Right cardiac atrium (tissue), 5 donors: Measurements from ENCODE around the gene PACS2. TPM values are rescaled to one million over a fixed set of nuclear protein-coding genes. Genes with fewer than 3 reads are reported as not detected.

ENCODE experiments used
- ATAC-seq, 2 donors: fragments of 200-7000 bp; cut with Tn5 transposase; one replicate each; pipeline versions ENCODE4 v1.8.0 to v1.9.1; 2020; ENCODE audit warnings: moderate library complexity in 2 of 2, mild to moderate bottlenecking in 1 of 2
- DNase-seq, 3 donors: peaks; one replicate each; pipeline ENCODE4 v3.0.0-alpha.2; 2020
- H3K27ac ChIP-seq: one replicate; pipeline ENCODE4 v1.5.1; 2013; ENCODE audit warnings: mild to moderate bottlenecking, low read length, control low read depth, moderate library complexity
- H3K27me3 ChIP-seq: one replicate; pipeline ENCODE4 v1.6.1; 2013; ENCODE audit not compliant: control insufficient read depth, insufficient read depth
- H3K4me1 ChIP-seq: one replicate; pipeline ENCODE4 v1.6.1; 2013; ENCODE audit warnings: low read length; ENCODE audit not compliant: control insufficient read depth, insufficient read depth
- H3K4me3 ChIP-seq: one replicate; pipeline ENCODE4 v1.5.1; 2013; ENCODE audit warnings: low read length, control low read depth
- H3K9me3 ChIP-seq: one replicate; pipeline ENCODE4 v1.6.1; 2013; ENCODE audit warnings: low read length; ENCODE audit not compliant: control insufficient read depth
- WGBS: extraction: QIAGEN DNeasy Blood & Tissue Kit; methylation state at CpG from one replicate; pipeline ENCODE4 v1.1.7; 2013; 5-methylcytosine and 5-hydroxymethylcytosine counted together
- intact Hi-C, 4 donors: fragments of 100-400 bp; cut with DNase I; formaldehyde crosslinking; loops; one replicate each; pipeline versions ENCODE4 v1.11.0 to v1.14.0; 2022 to 2023
- polyA plus RNA-seq: library from polyadenylated mRNA; stranded (reverse); fragments of 200-250 nt; gene quantifications from one replicate; pipeline ENCODE4 v1.2.3, GENCODE V29; 2013
- total RNA-seq, 4 donors: library from RNA; stranded (reverse); fragmentation: NEBNext Ultra II Directional; extraction: Animal tissue kit (Norgen Biotek cat#: 25700); gene quantifications; one replicate each; pipeline ENCODE4 v1.2.1, GENCODE V29; 2021
- donor health status: healthy with polysubstance abuse.
- donor health status: DM: no; HTN: yes; CAD: no.
- donor health status: DM: no; HTN: no; CAD: no.
- donor health status: DM: no; HTN: yes; CAD: no; lungs with severe emphysema.
- donor health status: DM: yes; HTN: yes; CAD: no.

Gene PACS2
- total and polyA plus RNA-seq, 5 donors = 50.6 to 67.0 (median 63.0) TPM

DNA sequence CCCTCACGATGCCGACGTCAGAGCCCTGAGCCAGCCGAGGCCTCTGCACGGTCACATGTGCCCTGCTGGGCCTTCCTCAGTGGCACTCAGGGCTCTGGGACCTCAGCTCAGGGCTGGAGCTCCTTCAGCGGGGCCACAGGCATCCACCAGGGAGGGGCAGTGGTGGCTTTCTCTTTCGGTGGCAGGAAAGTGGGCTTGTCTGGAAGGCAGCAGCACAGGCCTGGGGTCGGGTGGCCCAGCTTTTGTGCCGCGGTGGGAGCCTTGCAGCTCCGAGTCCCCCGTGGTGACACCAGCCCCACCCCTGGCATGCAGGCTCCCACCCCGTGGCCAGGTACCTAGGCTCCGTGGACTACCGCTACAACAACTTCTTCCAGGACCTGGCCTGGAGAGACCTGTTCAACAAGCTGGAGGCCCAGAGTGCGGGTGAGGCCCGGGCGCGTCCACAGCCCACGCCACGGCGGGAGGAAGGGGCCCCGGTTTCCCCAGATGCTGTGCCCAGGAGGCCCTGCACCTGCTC lies 69.6 kb downstream of the PACS2 start:
- Histone ChIP-seq H3K4me1 (no peaks in the 10 kb centered on the region), H3K27ac (no peak overlapping the region), H3K4me3 (no peak overlapping the region), H3K27me3 (no peaks in the 10 kb centered on the region), H3K9me3 (no peaks in the 10 kb centered on the region)
- intact Hi-C loops = no loop called here
- WGBS = 95% methylated on average over 23 of the region's 23 CpGs
- ATAC-seq (no peak), DNase-seq (peak in 2 of 3 donors; percentile 42 to 47)

DNA sequence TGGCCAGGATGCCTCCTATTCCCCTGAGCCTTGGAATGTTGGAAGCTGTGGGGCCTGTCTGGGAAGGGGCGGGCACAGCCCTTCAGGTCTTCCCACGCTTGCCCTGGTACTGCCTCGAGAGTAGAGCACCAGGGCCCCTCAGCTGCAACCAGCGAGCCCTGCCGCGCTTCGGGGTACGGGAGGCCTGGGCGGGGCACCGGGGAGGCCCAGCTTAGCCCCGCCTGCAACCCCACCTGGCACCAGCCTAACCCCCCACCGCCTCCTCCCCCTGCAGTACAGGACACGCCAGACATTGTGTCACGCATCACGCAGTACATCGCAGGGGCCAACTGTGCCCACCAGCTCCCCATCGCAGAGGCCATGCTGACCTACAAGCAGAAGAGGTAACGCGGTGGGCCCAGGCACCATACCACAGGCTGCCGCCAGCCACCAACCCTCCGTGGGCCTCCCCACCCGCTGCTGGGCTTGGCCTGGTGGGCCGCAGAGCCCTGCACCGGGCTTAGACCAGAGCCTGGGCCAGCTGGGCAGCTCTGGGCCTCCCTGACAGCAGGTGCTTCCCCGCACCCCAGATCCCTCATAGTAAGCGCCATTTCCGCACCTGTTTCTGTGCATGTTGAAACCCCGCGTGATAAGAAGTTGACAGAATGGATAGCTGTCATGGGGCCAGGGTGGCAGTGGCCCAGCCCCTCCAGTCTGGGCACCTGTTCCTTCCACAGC lies 70.2 kb downstream of the PACS2 start:
- intact Hi-C loops = no loop called here
- no peaks in the 10 kb centered on the region for H3K27me3 ChIP-seq
- H3K9me3 ChIP-seq = no peaks in the 10 kb centered on the region
- DNase-seq (peak in 2 of 3 donors; percentile 37 to 38), ATAC-seq (no peak)
- WGBS = 95% methylated on average over 29 of the region's 29 CpGs
- no peaks in the 10 kb centered on the region for H3K4me1 ChIP-seq
- no peak overlapping the region for H3K4me3 ChIP-seq
- H3K27ac ChIP-seq = no peak overlapping the region

DNA sequence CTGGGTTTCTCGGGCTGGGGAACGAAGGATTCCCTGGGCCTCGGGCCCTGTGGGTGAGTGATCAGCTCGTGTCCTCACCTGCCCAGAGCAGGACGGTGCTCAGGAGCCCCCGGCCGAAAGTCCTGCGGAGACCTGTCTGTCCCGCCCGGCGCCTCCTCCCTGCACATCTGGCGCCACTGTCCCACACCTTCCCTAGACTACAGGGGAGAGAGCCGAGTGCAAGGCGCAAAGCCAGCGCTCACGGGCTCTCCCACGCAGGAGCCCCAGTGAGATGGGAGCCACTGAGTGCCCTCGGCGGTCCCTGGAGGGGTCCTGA lies 70.7 kb downstream of the PACS2 start:
- no peaks in the 10 kb centered on the region for H3K27me3 ChIP-seq
- H3K4me3 ChIP-seq = no peak overlapping the region
- DNase-seq (peak in 2 of 3 donors; percentile 35 to 53), ATAC-seq (no peak)
- no peak overlapping the region for H3K27ac ChIP-seq
- no peaks in the 10 kb centered on the region for H3K4me1 ChIP-seq
- no peaks in the 10 kb centered on the region for H3K9me3 ChIP-seq
- intact Hi-C loops = no loop called here
- 98% methylated on average over 19 of the region's 19 CpGs for WGBS

DNA sequence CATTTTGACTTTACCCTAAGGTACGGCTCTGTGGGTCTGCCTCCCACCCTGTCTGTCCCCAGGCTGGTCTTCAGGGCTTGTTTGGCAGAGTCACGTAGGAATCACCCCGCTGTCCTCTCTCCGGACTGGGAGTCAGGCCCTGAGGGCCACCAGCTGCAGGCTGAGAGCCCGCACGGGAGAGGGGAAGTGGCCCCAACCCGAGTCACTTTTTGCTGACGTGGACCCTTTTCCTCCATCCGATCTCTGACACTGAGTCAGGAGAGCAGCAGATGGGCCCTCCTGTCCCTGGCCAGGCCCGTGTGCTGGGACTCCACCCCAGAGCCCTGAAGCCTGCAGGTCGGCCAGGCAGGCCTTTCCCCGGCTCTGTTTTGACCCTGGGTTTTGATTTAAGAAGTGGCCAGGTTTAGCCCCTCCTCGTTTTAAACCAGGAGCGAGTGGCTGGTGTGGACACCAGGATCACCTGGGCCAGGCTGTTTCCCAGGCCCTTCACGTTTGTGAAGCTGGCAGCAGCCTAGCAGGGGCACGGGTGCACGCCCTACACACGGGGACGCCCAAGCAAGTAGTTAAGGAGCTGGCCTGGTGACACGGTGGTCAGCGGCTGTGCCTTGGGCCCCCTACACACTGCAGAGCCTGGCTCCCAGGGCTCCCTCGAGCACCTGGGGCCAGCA lies 71.3 kb downstream of the PACS2 start:
- peak; percentile 19 to 71 (median 61) for DNase-seq
- intact Hi-C loops = no loop called here
- no peak for ATAC-seq
- Histone ChIP-seq H3K27me3 (no peaks in the 10 kb centered on the region), H3K27ac (no peak overlapping the region), H3K4me3 (no peak overlapping the region), H3K4me1 (no peaks in the 10 kb centered on the region), H3K9me3 (no peaks in the 10 kb centered on the region)
- 89% methylated on average over 22 of the region's 22 CpGs for WGBS

DNA sequence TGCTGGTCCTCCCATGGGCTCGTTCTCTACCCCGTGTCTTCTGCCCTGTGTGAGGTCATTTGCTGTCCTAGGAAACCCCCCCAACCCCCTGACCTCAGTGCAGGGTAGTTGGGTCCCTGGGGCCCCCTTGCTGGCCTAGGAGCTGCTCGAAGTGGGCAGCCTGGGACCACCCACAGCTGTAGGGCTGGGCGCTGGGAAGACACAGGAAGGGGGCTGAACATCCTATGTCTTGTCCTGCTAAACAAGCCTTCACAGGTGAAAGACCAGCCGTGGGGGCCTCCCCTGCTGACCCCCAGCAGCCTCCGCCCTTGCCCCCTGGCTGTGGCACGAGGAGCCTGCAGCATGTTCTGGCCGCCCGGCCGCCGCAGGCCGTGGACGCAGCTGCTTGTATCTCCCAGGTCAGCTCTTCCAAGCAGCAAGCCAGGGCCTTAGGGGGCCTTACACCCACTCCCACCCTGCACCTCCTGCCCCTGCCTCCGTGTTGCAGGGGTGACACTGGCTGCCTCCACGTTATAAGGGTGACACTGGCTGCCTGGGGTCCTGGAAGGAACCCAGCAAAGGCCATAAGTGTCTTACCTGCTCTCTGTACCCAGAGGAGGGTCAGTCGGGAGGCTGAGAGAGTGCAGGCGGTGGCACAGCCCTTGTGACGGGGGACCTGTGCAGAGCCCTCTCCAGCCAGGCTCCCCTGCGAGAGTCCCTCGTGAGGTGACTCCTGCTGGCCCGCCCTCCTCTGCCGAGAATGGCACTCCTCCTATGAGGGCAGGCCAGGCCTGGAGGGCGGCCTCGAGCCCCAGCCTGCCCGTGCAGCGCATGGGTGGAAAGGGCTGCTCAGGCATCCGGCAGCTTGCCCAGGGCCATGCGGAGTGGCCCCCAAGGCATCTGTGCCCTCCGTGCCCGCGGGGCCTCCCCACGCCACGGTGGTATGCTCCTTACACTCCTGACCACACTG lies 72.3 kb downstream of the PACS2 start:
- Histone ChIP-seq H3K4me1 (no peaks in the 10 kb centered on the region), H3K9me3 (no peaks in the 10 kb centered on the region), H3K4me3 (no peak overlapping the region), H3K27ac (no peak overlapping the region), H3K27me3 (no peaks in the 10 kb centered on the region)
- intact Hi-C loops = no loop called here
- DNase-seq = peak; percentile 14 to 46 (median 43)
- no peak for ATAC-seq
- WGBS = 91% methylated on average over 33 of the region's 33 CpGs

DNA sequence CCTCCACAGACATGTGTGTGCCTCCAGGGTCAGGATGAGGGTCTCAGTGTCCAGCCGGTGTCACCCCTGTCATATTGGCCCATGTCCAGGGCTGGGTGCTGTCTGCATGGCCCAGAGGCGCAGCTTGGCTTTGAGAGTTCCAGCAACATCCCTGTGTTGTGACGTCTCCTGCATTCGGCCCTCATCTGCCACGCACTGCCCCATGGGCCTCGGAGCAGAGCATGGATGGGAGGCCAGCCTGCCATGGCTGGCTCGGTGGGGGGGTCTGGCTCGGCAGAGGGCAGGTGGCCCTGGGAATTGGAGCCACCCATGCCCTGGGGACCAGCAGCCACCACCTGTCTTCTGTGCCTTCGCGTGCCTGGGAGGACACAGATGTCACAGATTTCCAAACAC lies 73.0 kb downstream of the PACS2 start:
- Histone ChIP-seq H3K27ac (no peak overlapping the region), H3K4me3 (no peak overlapping the region), H3K27me3 (no peaks in the 10 kb centered on the region), H3K4me1 (no peaks in the 10 kb centered on the region), H3K9me3 (no peaks in the 10 kb centered on the region)
- 87% methylated on average over 10 of the region's 10 CpGs for WGBS
- ATAC-seq (no peak), DNase-seq (peak in 1 of 3 donors; percentile 53)
- intact Hi-C loops = no loop called here

DNA sequence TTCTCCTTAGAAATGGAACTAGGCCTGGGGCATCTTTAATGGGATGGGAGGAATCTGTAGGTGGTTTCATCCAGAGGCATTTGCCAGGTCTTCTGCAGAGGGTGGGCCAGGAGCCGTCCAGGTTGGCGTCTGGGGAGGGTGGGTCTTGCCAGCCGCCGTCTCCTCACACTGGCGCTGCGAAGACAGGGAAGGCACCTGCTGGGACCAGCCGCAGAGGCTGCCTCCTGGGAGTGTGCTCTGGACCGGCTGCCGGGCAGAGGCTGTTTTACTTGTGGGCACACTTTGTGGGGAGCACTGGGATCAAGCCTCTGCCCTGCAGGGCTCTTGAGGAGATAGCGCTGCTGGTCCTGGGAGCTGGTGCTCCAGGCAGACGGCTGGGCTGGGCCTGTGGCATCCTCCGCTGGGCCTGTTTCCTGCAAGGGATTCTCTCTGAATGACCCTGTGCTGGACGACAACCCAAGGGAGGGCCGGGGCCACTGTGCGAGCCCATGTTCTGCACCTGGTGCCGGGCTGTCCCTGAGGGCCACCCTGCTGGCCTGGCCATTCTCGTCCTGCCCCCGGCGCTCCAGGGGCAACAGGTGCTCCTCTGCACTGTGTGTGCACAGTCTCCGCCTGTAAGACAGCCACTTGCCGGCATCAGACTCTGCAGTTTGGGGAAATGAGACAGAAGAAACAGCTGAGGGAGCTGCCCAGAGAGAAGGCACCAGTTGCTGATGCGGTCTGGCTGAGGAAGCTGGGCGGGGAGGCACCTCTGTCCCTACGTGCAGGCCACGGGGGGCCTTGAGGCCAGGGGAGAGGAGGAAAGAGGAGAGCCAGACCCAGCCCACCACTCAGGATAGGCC lies 73.8 kb downstream of the PACS2 start:
- intact Hi-C loops = no loop called here
- no peaks in the 10 kb centered on the region for H3K9me3 ChIP-seq
- DNase-seq = peak in 2 of 3 donors; percentile 61 to 72
- H3K4me3 ChIP-seq = no peak overlapping the region
- ATAC-seq = no peak
- H3K4me1 ChIP-seq = no peaks in the 10 kb centered on the region
- no peak overlapping the region for H3K27ac ChIP-seq
- no peaks in the 10 kb centered on the region for H3K27me3 ChIP-seq
- 88% methylated on average over 25 of the region's 25 CpGs for WGBS

DNA sequence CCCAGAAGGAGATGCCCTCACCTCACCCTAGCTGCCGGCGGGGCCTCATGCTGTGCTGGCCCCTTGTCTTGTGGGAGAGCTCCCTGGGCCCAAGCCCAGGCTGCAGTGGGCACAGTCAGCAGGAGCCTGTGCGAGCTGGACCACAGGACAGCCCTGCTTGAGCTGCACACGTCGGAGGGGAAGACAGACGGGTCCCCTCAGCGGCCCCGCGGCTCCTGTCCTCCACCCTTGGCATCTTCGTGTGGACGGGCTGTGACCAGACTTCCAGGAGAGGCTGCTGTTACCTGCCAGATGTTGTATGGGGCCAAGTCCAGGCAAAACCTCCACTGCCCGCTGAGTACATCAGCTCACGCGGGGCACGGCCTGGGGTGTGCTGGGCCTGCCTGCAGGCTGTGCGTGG lies 74.4 kb downstream of the PACS2 start:
- no peak overlapping the region for H3K4me3 ChIP-seq
- no peaks in the 10 kb centered on the region for H3K9me3 ChIP-seq
- intact Hi-C loops = no loop called here
- WGBS = 86% methylated on average over 16 of the region's 16 CpGs
- ATAC-seq (no peak), DNase-seq (peak in 2 of 3 donors; percentile 42 to 48)
- no peaks in the 10 kb centered on the region for H3K27me3 ChIP-seq
- no peak overlapping the region for H3K27ac ChIP-seq
- no peaks in the 10 kb centered on the region for H3K4me1 ChIP-seq

DNA sequence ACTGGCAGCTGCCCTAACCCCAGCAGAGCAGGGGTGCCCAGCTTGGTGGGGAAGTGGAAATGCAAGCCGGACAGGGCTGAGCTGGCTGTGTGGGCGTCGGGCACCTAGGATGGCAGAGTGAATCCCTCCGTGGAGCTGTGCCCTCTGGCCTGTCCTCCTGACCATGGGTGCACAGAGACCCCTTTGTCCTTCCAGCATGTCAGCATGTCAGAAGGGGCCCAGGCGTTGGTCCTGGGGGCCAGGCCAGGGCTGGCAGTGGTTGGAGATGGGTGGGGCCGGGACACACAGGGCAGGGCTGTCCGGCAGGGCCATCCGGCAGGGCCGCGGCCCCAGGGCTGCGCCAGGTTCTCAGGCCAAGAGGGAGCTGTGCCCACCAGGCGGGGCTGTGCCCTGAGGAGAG lies 75.0 kb downstream of the PACS2 start:
- intact Hi-C loops = no loop called here
- H3K27ac ChIP-seq = no peak overlapping the region
- peak; percentile 18 to 72 (median 67) for DNase-seq
- no peaks in the 10 kb centered on the region for H3K9me3 ChIP-seq
- no peaks in the 10 kb centered on the region for H3K4me1 ChIP-seq
- H3K4me3 ChIP-seq = no peak overlapping the region
- ATAC-seq = peak in 1 of 2 donors; percentile 11
- WGBS = 70% methylated on average over 12 of the region's 12 CpGs
- H3K27me3 ChIP-seq = no peaks in the 10 kb centered on the region
